HepG2 (cell line): ENCODE data around the gene WDR81. TPM values are rescaled to one million over a fixed set of nuclear protein-coding genes. Genes with fewer than 3 reads are reported as not detected.

Source experiments
- ATAC-seq: fragments of 200-7000 bp; cut with Tn5 transposase; 3 replicates; pipeline ENCODE4 v1.9.1; 2020; ENCODE audit warnings: mild to moderate bottlenecking, moderate library complexity
- BruUV-seq: library from RNA; stranded (reverse); fragments of 400-500 nt; replicated peaks from 2 replicates; lab custom pipeline; 2021; lab: Mats Ljungman, UMichigan
- CTCF ChIA-PET: fragments of 300-600 bp; formaldehyde crosslinking; extraction: SDS; loops from one replicate; lab custom pipeline; 2021; ENCODE audit warnings: low total read pairs, inconsistent platforms, low intra/inter-chr PET ratio; lab: Yijun Ruan, JAX
- POLR2A ChIA-PET: fragments of 350-600 bp; sonication (Branson Sonifier 250); formaldehyde crosslinking; loops from one replicate; lab custom pipeline; 2020; ENCODE audit warnings: antibody characterized with exemption, inconsistent platforms; lab: Yijun Ruan, JAX
- DNase-seq: peaks from one replicate; pipeline ENCODE4 v3.0.0-alpha.2; 2015; ENCODE audit warnings: low spot score
- FAIRE-seq: peaks from 3 replicates; lab custom pipeline; 2011; peaks lifted over from hg19 to GRCh38; lab: Jason Lieb, UNC
- H2AFZ ChIP-seq: one replicate; pipeline ENCODE4 v1.6.1; 2011; ENCODE audit warnings: low read length, inconsistent platforms
- H3K27ac ChIP-seq: fragments of 300-600 bp; 3 replicates; pipeline ENCODE4 v1.8.0; 2011; ENCODE audit warnings: mixed run types, mild to moderate bottlenecking, mixed read lengths, low read length, inconsistent platforms; ENCODE audit not compliant: insufficient read depth; ENCODE audit errors: extremely low read length
- H3K27me3 ChIP-seq, 2 experiments: fragments of 200-600 bp in 1 of 2; 2 replicates in 1 of 2; 3 replicates in 1 of 2; pipeline versions ENCODE4 v1.6.0 to v1.8.0; 2011; ENCODE audit warnings: low read length in 2 of 2, mild to moderate bottlenecking in 2 of 2, moderate library complexity in 2 of 2, inconsistent platforms in 1 of 2; ENCODE audit not compliant: insufficient read depth in 2 of 2, control insufficient read depth in 1 of 2
- H3K36me3 ChIP-seq, 2 experiments: fragments of 200-600 bp in 1 of 2; replicated peaks in 1 of 2; 2 replicates in 1 of 2; 3 replicates in 1 of 2; pipeline versions ENCODE4 v1.5.1 to v1.8.0; 2011; ENCODE audit warnings: low read length in 2 of 2, inconsistent platforms in 1 of 2; ENCODE audit not compliant: insufficient read depth in 2 of 2, control insufficient read depth in 1 of 2
- H3K4me1 ChIP-seq: 2 replicates; pipeline ENCODE4 v1.5.1; 2012; ENCODE audit warnings: low read length, inconsistent platforms; ENCODE audit not compliant: insufficient read depth
- H3K4me2 ChIP-seq: 2 replicates; pipeline ENCODE4 v1.6.0; 2011; ENCODE audit warnings: low read depth, low read length, inconsistent platforms
- H3K4me3 ChIP-seq, 3 experiments: fragments of 200-600 bp in 1 of 3; sonication (generic), shearing (Covaris generic) in 1 of 3; replicated peaks in 1 of 3; 2 replicates each; pipeline ENCODE4 v1.5.1; 2011 to 2016; ENCODE audit warnings: low read length in 3 of 3, inconsistent platforms in 2 of 3, low read depth in 2 of 3, mild to moderate bottlenecking in 2 of 3, control low read depth in 1 of 3, mixed read lengths in 1 of 3; ENCODE audit not compliant: insufficient read depth in 1 of 3
- H3K79me2 ChIP-seq: one replicate; pipeline ENCODE4 v1.6.1; 2011; ENCODE audit warnings: low read length, inconsistent platforms; ENCODE audit not compliant: insufficient read depth
- H3K9ac ChIP-seq: 2 replicates; pipeline ENCODE4 v1.6.0; 2011; ENCODE audit warnings: mild to moderate bottlenecking, low read depth, low read length, inconsistent platforms; ENCODE audit not compliant: insufficient read depth
- H3K9me3 ChIP-seq: 2 replicates; pipeline ENCODE4 v1.5.1; 2012; ENCODE audit warnings: mild to moderate bottlenecking, low read length
- H4K20me1 ChIP-seq: 2 replicates; pipeline ENCODE4 v1.6.0; 2011; ENCODE audit warnings: inconsistent platforms, mild to moderate bottlenecking, low read length, moderate library complexity; ENCODE audit not compliant: insufficient read depth
- AGO1 ChIP-seq: fragments of 200-400 bp; formaldehyde crosslinking; IDR thresholded peaks from 2 replicates; pipeline ENCODE4 v1.6.1; 2017; ENCODE audit warnings: mild to moderate bottlenecking, low read depth, low read length, moderate library complexity; ENCODE audit not compliant: poor library complexity, severe bottlenecking
- HNRNPK ChIP-seq: fragments of 200-400 bp; formaldehyde crosslinking; IDR thresholded peaks from 2 replicates; pipeline ENCODE4 v1.6.1; 2018; ENCODE audit warnings: low read length, low read depth, moderate library complexity, mild to moderate bottlenecking; ENCODE audit not compliant: poor library complexity, severe bottlenecking
- KDM5B ChIP-seq: sonication (generic); formaldehyde crosslinking; IDR thresholded peaks from 2 replicates; pipeline ENCODE4 v1.4.0; 2020; ENCODE audit warnings: missing genetic modification reagents, mild to moderate bottlenecking, borderline replicate concordance
- KLF13 ChIP-seq: sonication (generic); formaldehyde crosslinking; IDR thresholded peaks from 2 replicates; pipeline ENCODE4 v1.4.0; 2020; ENCODE audit warnings: mild to moderate bottlenecking, missing genetic modification reagents
- PAF1 ChIP-seq: IDR thresholded peaks from 2 replicates; pipeline ENCODE4 v1.6.1; 2016; ENCODE audit warnings: missing genetic modification reagents, missing compliant biosample characterization
- RORA ChIP-seq: sonication (generic); formaldehyde crosslinking; IDR thresholded peaks from 2 replicates; pipeline ENCODE4 v1.5.0; 2020; ENCODE audit warnings: mild to moderate bottlenecking, missing genetic modification reagents, moderate library complexity
- ZNF142 ChIP-seq: sonication (generic); formaldehyde crosslinking; IDR thresholded peaks from 2 replicates; pipeline ENCODE4 v1.4.0; 2020; ENCODE audit warnings: missing genetic modification reagents
- WGBS: methylation state at CpG from one replicate; pipeline ENCODE4 v1.1.6; 2017; ENCODE audit warnings: low lambda C conversion rate; 5-methylcytosine and 5-hydroxymethylcytosine counted together
- in situ Hi-C: cut with HindIII; loops from 2 replicates; pipeline ENCODE4 v1.10.0; 2017; ENCODE audit warnings: low pct_unique_long_range_greater_than_20kb; ENCODE audit not compliant: extremely low pct_ligation_motif_present
- intact Hi-C: fragments of 100-400 bp; cut with micrococcal nuclease; formaldehyde crosslinking; loops from one replicate; pipeline ENCODE4 v1.10.0; 2022; ENCODE audit not compliant: unreplicated experiment
- polyA plus RNA-seq, 8 experiments: library from polyadenylated mRNA; depleted of rRNA in 3 of 8; stranded (reverse) in 7 of 8; unstranded in 1 of 8; fragments of >200 nt; fragmentation: Illumina TruSeq in 4 of 8; extraction: Trizol in 4 of 8; gene quantifications; 2 replicates each; pipeline versions ENCODE4 v1.2.1 to v1.2.3, GENCODE V29; 2011 to 2016; ENCODE audit warnings: low read depth in 4 of 8, missing spikeins in 1 of 8, mixed read lengths in 1 of 8; ENCODE audit not compliant: insufficient read depth in 1 of 8
- total RNA-seq, 5 experiments: library from RNA; depleted of rRNA; stranded (reverse); fragments of >200 nt; fragmentation: Illumina TruSeq; extraction: Trizol; gene quantifications; 2 replicates each; pipeline ENCODE4 v1.2.3, GENCODE V29; 2016; ENCODE audit warnings: low read depth in 1 of 5
- TF ChIP-seq, protein P1 (sequence below): IDR thresholded peaks from 2 replicates; pipeline ENCODE4 v1.6.1; 2012; ENCODE audit warnings: inconsistent platforms
- TF ChIP-seq, protein P2 (sequence below): sonication (generic); formaldehyde crosslinking; IDR thresholded peaks from 2 replicates; pipeline ENCODE4 v1.5.0; 2020; ENCODE audit warnings: mild to moderate bottlenecking, missing genetic modification reagents

Gene WDR81
- total and polyA plus RNA-seq, 2 of the 13 experiments (the other 11 are each of a cell fraction or from before 2014, with no cell fraction given) = 9.1 to 16.7 TPM

GRCh38 chr17:1762233-1762900 lies 37.9 kb downstream of the WDR81 start (continued):
- TF ChIP-seq AGO1 = peak; percentile 60
- TF ChIP-seq, protein P1, sequence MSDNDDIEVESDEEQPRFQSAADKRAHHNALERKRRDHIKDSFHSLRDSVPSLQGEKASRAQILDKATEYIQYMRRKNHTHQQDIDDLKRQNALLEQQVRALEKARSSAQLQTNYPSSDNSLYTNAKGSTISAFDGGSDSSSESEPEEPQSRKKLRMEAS = no peak
- TF ChIP-seq HNRNPK = peak; percentile 50
- no peak for TF ChIP-seq KLF13 (CRISPR knock-in tag)
- TF ChIP-seq, protein P2, sequence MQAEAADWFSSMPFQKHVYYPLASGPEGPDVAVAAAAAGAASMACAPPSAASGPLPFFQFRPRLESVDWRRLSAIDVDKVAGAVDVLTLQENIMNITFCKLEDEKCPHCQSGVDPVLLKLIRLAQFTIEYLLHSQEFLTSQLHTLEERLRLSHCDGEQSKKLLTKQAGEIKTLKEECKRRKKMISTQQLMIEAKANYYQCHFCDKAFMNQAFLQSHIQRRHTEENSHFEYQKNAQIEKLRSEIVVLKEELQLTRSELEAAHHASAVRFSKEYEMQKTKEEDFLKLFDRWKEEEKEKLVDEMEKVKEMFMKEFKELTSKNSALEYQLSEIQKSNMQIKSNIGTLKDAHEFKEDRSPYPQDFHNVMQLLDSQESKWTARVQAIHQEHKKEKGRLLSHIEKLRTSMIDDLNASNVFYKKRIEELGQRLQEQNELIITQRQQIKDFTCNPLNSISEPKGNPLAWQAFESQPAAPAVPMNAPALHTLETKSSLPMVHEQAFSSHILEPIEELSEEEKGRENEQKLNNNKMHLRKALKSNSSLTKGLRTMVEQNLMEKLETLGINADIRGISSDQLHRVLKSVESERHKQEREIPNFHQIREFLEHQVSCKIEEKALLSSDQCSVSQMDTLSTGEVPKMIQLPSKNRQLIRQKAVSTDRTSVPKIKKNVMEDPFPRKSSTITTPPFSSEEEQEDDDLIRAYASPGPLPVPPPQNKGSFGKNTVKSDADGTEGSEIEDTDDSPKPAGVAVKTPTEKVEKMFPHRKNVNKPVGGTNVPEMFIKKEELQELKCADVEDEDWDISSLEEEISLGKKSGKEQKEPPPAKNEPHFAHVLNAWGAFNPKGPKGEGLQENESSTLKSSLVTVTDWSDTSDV (CRISPR knock-in tag) = no peak

- H3K4me2 ChIP-seq = peak overlapping the region; percentile 79
- peaks cover 53% of the 10 kb centered on the region for H3K4me1 ChIP-seq
- no peak overlapping the region for H2AFZ ChIP-seq
- H3K79me2 ChIP-seq = peaks cover 32% of the 10 kb centered on the region
- H3K36me3 ChIP-seq = peaks cover 6 to 7% of the 10 kb centered on the region in 2 experiments; a peak in 4 of 5 replicates
- intact Hi-C loops = loop anchor here (1.0 to 2.0 kb wide), 2 partner anchors 21 to 46 kb away; partner anchors contain the start of gene SERPINF2
- H3K4me3 ChIP-seq = peak overlapping the region; percentile 86 to 94 (median 88)
- WGBS = 1% methylated on average over 12 of the region's 22 CpGs
- H3K27ac ChIP-seq = peak overlapping the region; percentile 99
- H3K27me3 ChIP-seq = no peaks in the 10 kb centered on the region
- CTCF ChIA-PET = no interaction called here
- FAIRE-seq = peak; percentile 76
- POLR2A ChIA-PET = interaction anchor here (0.6 to 13.7 kb wide), 22 partner anchors 9 to 565 kb away, joined by 3 to 480 read pairs (median 25); partner anchors contain the start of genes PRPF8, RILP, RPA1 and SERPINF2
- no peaks in the 10 kb centered on the region for H4K20me1 ChIP-seq
- in situ Hi-C loops = no loop called here
- no peaks in the 10 kb centered on the region for H3K9me3 ChIP-seq
- peak overlapping the region; percentile 93 for H3K9ac ChIP-seq
- DNase-seq = peak; percentile 99
- ATAC-seq = peak; percentile 87
- BruUV-seq = TSS peak; percentile 90
- TF ChIP-seq KDM5B (CRISPR knock-in tag) (peak; percentile 66; the same call in 1 of the 2 replicates), PAF1 (CRISPR knock-in tag) (peak; percentile 69; the same call in 1 of the 2 replicates), ZNF142 (CRISPR knock-in tag) (peak; percentile 88), RORA (no peak)
Observed at GRCh38 chr17:1762901-1763898, 38.7 kb downstream of the WDR81 start.
